T-helper 17 cell (primary cell): ENCODE data around the gene DNAJC17. TPM values are rescaled to one million over a fixed set of nuclear protein-coding genes. Genes with fewer than 3 reads are reported as not detected.

ENCODE experiments used
- ATAC-seq: fragments of 150-1000 bp; cut with Tn5 transposase; 2 replicates; pipeline ENCODE4 v1.10.0; 2021; ENCODE audit warnings: mild to moderate bottlenecking, moderate library complexity
- DNase-seq, 3 donors: peaks; one replicate each; pipeline versions ENCODE4 v3.0.0 to v3.0.0-alpha.2; 2020 to 2021
- H3K9me3 ChIP-seq: one replicate; pipeline ENCODE4 v1.7.0; 2013; ENCODE audit warnings: low read length, mild to moderate bottlenecking; ENCODE audit not compliant: control insufficient read depth, poor library complexity, severe bottlenecking
- H3K27ac Mint-ChIP-seq: one replicate; pipeline ENCODE4 v1.8.0; 2022; ENCODE audit warnings: mild to moderate bottlenecking, moderate library complexity, mixed read lengths
- H3K27me3 Mint-ChIP-seq: one replicate; pipeline ENCODE4 v1.8.0; 2022; ENCODE audit warnings: mixed read lengths
- H3K36me3 Mint-ChIP-seq: one replicate; pipeline ENCODE4 v1.8.0; 2022; ENCODE audit warnings: low read depth, mixed read lengths
- H3K4me1 Mint-ChIP-seq: one replicate; pipeline ENCODE4 v1.8.0; 2022; ENCODE audit warnings: mild to moderate bottlenecking, mixed read lengths
- H3K4me3 Mint-ChIP-seq: one replicate; pipeline ENCODE4 v1.8.0; 2022; ENCODE audit warnings: mild to moderate bottlenecking, moderate library complexity, mixed read lengths
- total RNA-seq, 4 donors: library from RNA in 2 of 4; stranded (reverse) in 2 of 4; gene quantifications; one replicate each; pipeline ENCODE4 v1.2.3 and lab custom pipeline; 2022 to 2026

DNAJC17 gene
- total RNA-seq, 2 donors from 2014 or later = 24.1 to 27.7 TPM

- H3K36me3 Mint-ChIP-seq = no peaks in the 10 kb centered on the region
- no peaks in the 10 kb centered on the region for H3K9me3 ChIP-seq
- ATAC-seq = peak; percentile 58
- H3K4me1 Mint-ChIP-seq = peaks cover 17% of the 10 kb centered on the region
- no peak for DNase-seq
- peak within 1 kb of the TSS; percentile 53 for H3K27ac Mint-ChIP-seq
- peak within 1 kb of the TSS; percentile 90 for H3K4me3 Mint-ChIP-seq
- H3K27me3 Mint-ChIP-seq = no peaks in the 10 kb centered on the region
These were observed 36.8 kb upstream of the DNAJC17 start, which contains the start of gene SPINT1 for GRCh38 chr15:40843885-40844695. Gene SPINT1, plus strand, starts transcription at chr15:40844048. Its CDS starts 507 bp downstream, at chr15:40844555.

DNA sequence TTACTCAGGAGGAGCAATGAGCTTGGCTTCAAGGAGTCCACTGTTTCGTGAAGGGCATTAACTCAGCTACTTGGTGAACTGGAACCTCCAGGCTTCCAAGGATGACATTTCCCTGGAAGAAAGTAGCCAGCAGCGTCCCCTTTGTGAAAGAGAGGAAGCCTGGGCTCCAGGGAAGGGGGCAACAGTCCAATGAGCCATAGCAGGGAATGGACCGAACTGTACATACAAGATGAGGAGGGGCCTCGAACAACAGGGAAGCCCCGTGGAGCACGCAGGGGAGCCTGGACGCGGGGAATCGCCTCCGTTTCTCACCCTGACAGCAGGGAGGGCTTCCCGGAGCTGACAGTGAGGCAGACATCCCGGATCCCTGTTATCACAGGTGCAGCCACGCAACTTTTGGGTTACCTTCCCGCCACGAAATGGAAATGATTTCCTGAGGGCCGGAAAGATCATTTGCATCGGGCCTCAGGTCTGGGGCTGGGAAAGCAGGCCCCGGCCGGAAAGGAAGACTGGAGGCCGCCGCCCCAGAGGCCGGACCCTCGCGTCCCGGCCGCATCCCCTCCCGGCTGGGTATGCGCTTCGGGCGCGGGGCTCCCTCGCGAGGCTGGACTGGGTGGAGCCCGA is 36.1 kb upstream of the DNAJC17 start:
- ATAC-seq (no peak), DNase-seq (no peak)
- Mint-ChIP-seq H3K36me3 (no peaks in the 10 kb centered on the region), H3K4me3 (peak overlapping the region; percentile 86), H3K4me1 (peaks cover 17% of the 10 kb centered on the region), H3K27me3 (no peaks in the 10 kb centered on the region), H3K27ac (no peak overlapping the region)
- no peaks in the 10 kb centered on the region for H3K9me3 ChIP-seq

DNA sequence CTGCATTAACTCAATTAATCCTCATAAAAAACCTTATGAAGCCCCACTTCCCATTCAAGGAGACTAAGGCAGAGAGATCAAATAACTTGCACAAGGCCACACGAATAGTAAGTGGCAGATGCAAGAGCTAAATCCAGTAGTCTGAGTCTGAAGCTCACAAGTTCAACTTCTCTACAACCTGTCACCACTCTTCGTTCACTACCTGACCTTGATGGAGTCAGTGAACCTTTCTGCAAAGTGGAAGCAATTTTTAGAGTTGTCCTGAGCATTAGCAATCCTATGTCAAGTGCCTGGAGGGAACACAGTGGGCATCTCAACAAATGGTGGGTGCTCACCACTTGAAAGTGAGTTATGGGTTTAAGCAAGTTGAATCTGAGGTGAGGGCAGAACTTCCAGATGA is 34.5 kb upstream of the DNAJC17 start:
- no peaks in the 10 kb centered on the region for H3K36me3 Mint-ChIP-seq
- no peak for DNase-seq
- H3K9me3 ChIP-seq = no peaks in the 10 kb centered on the region
- H3K4me1 Mint-ChIP-seq = peaks cover 8% of the 10 kb centered on the region
- ATAC-seq = no peak
- H3K4me3 Mint-ChIP-seq = no peak overlapping the region
- H3K27ac Mint-ChIP-seq = no peak overlapping the region
- no peaks in the 10 kb centered on the region for H3K27me3 Mint-ChIP-seq

DNA sequence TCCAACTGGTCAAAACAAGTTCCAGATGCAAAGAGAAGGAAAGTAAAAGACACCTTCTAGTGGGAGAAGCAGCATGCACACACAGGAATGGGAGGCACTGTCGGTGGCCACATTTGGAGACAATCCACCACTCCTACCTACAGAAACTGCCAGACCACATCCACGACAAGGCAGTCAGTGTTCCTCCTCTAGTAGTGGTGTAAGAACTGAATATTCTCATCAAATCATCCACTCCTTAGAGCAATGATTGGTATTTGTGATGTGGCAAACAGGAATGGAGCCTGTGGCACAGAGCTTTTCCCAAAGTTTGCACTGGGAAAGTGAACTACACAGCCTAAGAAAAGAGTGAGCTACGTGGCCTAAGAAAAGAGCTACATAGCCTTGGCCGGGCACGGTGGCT is 31.5 kb upstream of the DNAJC17 start:
- Mint-ChIP-seq H3K4me3 (no peak overlapping the region), H3K4me1 (peaks cover 2% of the 10 kb centered on the region)
- no peak for ATAC-seq

GRCh38 chr15:40836020-40836419 is 28.7 kb upstream of the DNAJC17 start:
- DNase-seq (no peak), ATAC-seq (no peak)
- H3K36me3 Mint-ChIP-seq = peaks cover 5% of the 10 kb centered on the region
- no peak overlapping the region for H3K27ac Mint-ChIP-seq
- H3K27me3 Mint-ChIP-seq = no peaks in the 10 kb centered on the region
- H3K4me3 Mint-ChIP-seq = no peak overlapping the region
- no peaks in the 10 kb centered on the region for H3K9me3 ChIP-seq
- no peaks in the 10 kb centered on the region for H3K4me1 Mint-ChIP-seq

More for the DNA sequence above, 31.5 kb upstream of the DNAJC17 start:
- Mint-ChIP-seq H3K36me3 (no peaks in the 10 kb centered on the region), H3K27ac (no peak overlapping the region), H3K27me3 (no peaks in the 10 kb centered on the region)
- no peaks in the 10 kb centered on the region for H3K9me3 ChIP-seq
- no peak for DNase-seq

GRCh38 chr15:40832903-40833302 is 25.6 kb upstream of the DNAJC17 start:
- no peaks in the 10 kb centered on the region for H3K9me3 ChIP-seq
- H3K4me1 Mint-ChIP-seq = no peaks in the 10 kb centered on the region
- peaks cover 4% of the 10 kb centered on the region for H3K27me3 Mint-ChIP-seq
- DNase-seq (no peak), ATAC-seq (no peak)
- no peak overlapping the region for H3K4me3 Mint-ChIP-seq
- peaks cover 5% of the 10 kb centered on the region for H3K36me3 Mint-ChIP-seq
- no peak overlapping the region for H3K27ac Mint-ChIP-seq

DNA sequence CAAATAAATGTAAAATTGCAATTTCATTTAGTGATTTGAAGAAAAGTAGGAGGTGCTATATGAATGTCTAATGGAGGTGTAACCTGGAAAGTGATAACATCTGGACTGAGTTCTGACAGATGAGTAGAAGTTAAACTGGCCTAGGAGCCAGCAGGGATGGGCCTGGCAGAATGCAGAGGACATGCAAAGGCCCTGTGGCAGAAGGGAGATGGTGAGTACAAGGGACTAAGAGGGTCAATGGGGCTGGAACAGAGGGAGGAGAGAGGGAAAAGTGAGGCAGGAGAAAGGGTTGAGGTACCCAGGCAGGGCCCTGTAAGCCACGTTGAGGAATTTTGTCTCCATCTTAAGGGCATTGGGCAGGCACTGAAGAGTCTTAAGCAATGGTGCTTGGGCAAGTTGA is 24.6 kb upstream of the DNAJC17 start:
- H3K27me3 Mint-ChIP-seq = peaks cover 4% of the 10 kb centered on the region
- no peak for DNase-seq
- no peak overlapping the region for H3K4me3 Mint-ChIP-seq
- no peak overlapping the region for H3K27ac Mint-ChIP-seq
- no peaks in the 10 kb centered on the region for H3K9me3 ChIP-seq
- H3K36me3 Mint-ChIP-seq = peaks cover 5% of the 10 kb centered on the region
- no peaks in the 10 kb centered on the region for H3K4me1 Mint-ChIP-seq
- ATAC-seq = no peak

DNA sequence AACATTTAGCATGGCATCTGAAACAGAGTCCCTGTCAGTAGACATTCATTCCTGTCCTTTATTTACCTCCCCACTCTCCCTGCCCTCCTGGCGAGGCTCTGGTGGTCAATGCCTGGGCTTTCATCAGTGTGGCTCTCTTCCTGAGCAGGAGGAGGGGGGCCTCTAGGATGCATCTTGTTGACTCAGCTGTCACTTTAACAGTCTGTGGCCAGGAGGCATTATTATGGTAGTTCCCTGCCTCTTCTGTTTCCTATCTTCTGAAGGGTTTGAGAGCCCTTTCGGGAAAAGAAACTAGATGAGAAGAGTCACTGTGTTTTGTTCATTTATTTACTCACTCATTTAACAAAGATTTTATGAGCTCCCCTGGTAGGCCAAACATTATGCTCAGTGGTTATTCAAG is 23.6 kb upstream of the DNAJC17 start:
- Mint-ChIP-seq H3K27ac (no peak overlapping the region), H3K27me3 (peaks cover 4% of the 10 kb centered on the region), H3K36me3 (peaks cover 5% of the 10 kb centered on the region), H3K4me1 (no peaks in the 10 kb centered on the region), H3K4me3 (no peak overlapping the region)
- DNase-seq (no peak), ATAC-seq (no peak)
- H3K9me3 ChIP-seq = no peaks in the 10 kb centered on the region

- Mint-ChIP-seq H3K27ac (no peak overlapping the region), H3K4me1 (no peaks in the 10 kb centered on the region), H3K4me3 (no peak overlapping the region), H3K27me3 (peaks cover 4% of the 10 kb centered on the region), H3K36me3 (peaks cover 5% of the 10 kb centered on the region)
- DNase-seq = no peak
- H3K9me3 ChIP-seq = no peaks in the 10 kb centered on the region
- no peak for ATAC-seq
These were observed 21.8 kb upstream of the DNAJC17 start for GRCh38 chr15:40829115-40829514.

GRCh38 chr15:40828447-40829036 is 21.3 kb upstream of the DNAJC17 start, which contains the start of gene PPP1R14D:
Gene PPP1R14D, minus strand, starts transcription at chr15:40828708. Its CDS starts 67 bp downstream, at chr15:40828641.
- peaks cover 5% of the 10 kb centered on the region for H3K36me3 Mint-ChIP-seq
- peaks cover 4% of the 10 kb centered on the region for H3K27me3 Mint-ChIP-seq
- ATAC-seq = no peak
- no peaks in the 10 kb centered on the region for H3K4me1 Mint-ChIP-seq
- H3K4me3 Mint-ChIP-seq = no peak within 1 kb of the TSS
- no peak for DNase-seq
- no peak within 1 kb of the TSS for H3K27ac Mint-ChIP-seq
- H3K9me3 ChIP-seq = no peaks in the 10 kb centered on the region

- no peaks in the 10 kb centered on the region for H3K4me1 Mint-ChIP-seq
- peaks cover under 1% of the 10 kb centered on the region for H3K36me3 Mint-ChIP-seq
- H3K27me3 Mint-ChIP-seq = peaks cover 4% of the 10 kb centered on the region
- H3K27ac Mint-ChIP-seq = no peak overlapping the region
- H3K9me3 ChIP-seq = no peaks in the 10 kb centered on the region
- DNase-seq (no peak), ATAC-seq (no peak)
- H3K4me3 Mint-ChIP-seq = no peak overlapping the region
These were observed 19.3 kb upstream of the DNAJC17 start for GRCh38 chr15:40826423-40827075.

DNA sequence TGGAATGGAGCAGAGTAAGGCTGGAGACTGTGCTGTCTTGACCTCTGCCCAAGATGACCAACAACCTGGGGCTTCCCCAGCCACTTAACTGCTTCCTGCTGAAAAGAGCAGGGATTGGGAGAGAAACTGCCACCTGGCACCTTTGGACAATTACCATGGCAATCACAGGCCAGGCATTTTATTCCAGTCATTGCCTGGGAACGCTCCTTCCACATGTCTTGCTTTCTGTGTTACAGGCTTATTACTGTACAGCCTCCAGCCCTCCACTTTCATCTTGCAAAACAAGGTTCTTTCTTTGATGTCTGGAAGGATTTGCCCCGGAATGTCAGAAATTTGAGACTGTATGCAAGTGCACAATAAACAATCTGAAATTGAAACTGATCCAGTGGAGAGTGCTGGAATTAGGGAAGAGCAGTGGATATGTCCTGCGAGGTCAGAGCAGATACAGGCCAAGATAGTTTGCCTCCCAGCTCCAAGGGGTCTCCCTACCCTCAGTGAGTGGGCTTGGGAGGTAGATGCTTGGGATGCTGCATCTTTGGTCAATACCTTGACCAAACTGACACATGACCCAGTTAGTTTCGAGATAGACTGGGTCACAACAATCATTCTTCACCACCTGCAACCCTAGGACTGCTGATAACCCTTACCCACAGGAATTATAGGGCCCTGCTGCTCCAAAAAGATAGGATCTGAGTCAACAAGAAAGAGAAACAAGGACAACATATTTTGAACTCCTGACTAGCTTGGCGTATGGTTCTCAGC is 18.6 kb upstream of the DNAJC17 start:
- Mint-ChIP-seq H3K27me3 (peaks cover 4% of the 10 kb centered on the region), H3K4me3 (no peak overlapping the region), H3K36me3 (no peaks in the 10 kb centered on the region), H3K4me1 (no peaks in the 10 kb centered on the region), H3K27ac (no peak overlapping the region)
- DNase-seq (no peak), ATAC-seq (no peak)
- no peaks in the 10 kb centered on the region for H3K9me3 ChIP-seq
